Tibial nerve (tissue), 4 donors: ENCODE results near the gene MAN2B2. TPM values are rescaled to one million over a fixed set of nuclear protein-coding genes. Genes with fewer than 3 reads are reported as not detected.

Experiments
- DNase-seq, 2 donors: peaks; one replicate each; pipeline ENCODE4 v3.0.0-alpha.2; 2019; ENCODE audit warnings: low spot score in 2 of 2
- H3K27ac ChIP-seq, 4 donors: fragments of 200-600 bp; sonication (generic) in 3 of 4; one replicate each; pipeline ENCODE4 v1.5.1; 2017 to 2019; ENCODE audit warnings: mild to moderate bottlenecking in 1 of 4
- H3K27me3 ChIP-seq, 2 donors: fragments of 200-600 bp; sonication (generic) in 1 of 2; one replicate each; pipeline versions ENCODE4 v1.5.1 to v1.6.0; 2017 to 2019
- H3K36me3 ChIP-seq, 3 donors: fragments of 200-600 bp; sonication (generic); one replicate each; pipeline ENCODE4 v1.5.1; 2018 to 2019
- H3K4me1 ChIP-seq, 4 donors: fragments of 200-600 bp; sonication (generic) in 3 of 4; one replicate each; pipeline ENCODE4 v1.5.1; 2017 to 2019
- H3K4me3 ChIP-seq, 4 donors: fragments of 200-600 bp; sonication (generic) in 3 of 4; one replicate each; pipeline ENCODE4 v1.5.1; 2017 to 2019; ENCODE audit warnings: mild to moderate bottlenecking in 1 of 4, moderate library complexity in 1 of 4
- H3K9me3 ChIP-seq, 4 donors: fragments of 200-600 bp; sonication (generic) in 3 of 4; one replicate each; pipeline ENCODE4 v1.5.1; 2017 to 2019
- CTCF ChIP-seq, 5 experiments: fragments of 200-600 bp in 3 of 5; fragments of 450-650 bp in 2 of 5; sonication (generic) in 3 of 5; IDR thresholded peaks; one replicate each; pipeline ENCODE4 v1.5.1; 2016 to 2019; ENCODE audit warnings: antibody characterized with exemption in 5 of 5, mild to moderate bottlenecking in 3 of 5, moderate library complexity in 2 of 5
- EP300 ChIP-seq, 2 donors: sonication (generic); formaldehyde crosslinking; IDR thresholded peaks; one replicate each; pipeline ENCODE4 v1.6.1; 2017; ENCODE audit warnings: antibody characterized with exemption in 2 of 2, mild to moderate bottlenecking in 1 of 2
- POLR2A ChIP-seq, 2 donors: fragments of 450-650 bp; IDR thresholded peaks; one replicate each; pipeline ENCODE4 v1.6.1; 2017; ENCODE audit warnings: antibody characterized with exemption in 2 of 2, mild to moderate bottlenecking in 2 of 2, moderate library complexity in 2 of 2
- WGBS, 2 donors: methylation state at CpG; one replicate each; pipeline ENCODE4 v1.1.5; 2018; 5-methylcytosine and 5-hydroxymethylcytosine counted together
- total RNA-seq, 4 donors: library from RNA; depleted of rRNA; stranded (reverse); fragments of >200 nt; gene quantifications; one replicate each; pipeline ENCODE4 v1.1.0, GENCODE V29; 2016

Gene MAN2B2
- total RNA-seq, 4 donors from 2014 or later: 33.0 to 66.3 (median 44.6) TPM

DNA sequence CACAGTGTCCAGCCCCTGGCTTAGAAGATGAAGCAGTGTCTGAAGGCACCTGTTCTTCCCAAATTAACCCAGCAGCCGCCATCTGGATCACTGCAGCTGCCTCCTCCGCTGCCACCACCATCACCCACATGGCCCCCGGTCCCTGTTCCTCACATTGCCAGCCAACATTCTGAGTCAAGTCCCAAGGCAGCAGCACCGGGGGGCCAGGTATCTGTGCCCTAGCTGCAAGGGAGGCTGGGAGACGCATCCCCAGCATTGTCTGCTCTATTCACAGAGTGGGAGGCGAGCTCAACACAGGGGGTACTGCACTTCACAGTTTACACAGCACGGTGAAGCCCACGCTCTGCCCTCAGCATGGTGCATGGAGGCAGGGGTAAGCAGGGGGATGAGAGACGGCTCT, 42.3 kb upstream of the MAN2B2 start:
- peaks cover 0 to 8% (median 0%) of the 10 kb centered on the region in 4 donors for H3K9me3 ChIP-seq
- no peak overlapping the region for H3K4me3 ChIP-seq
- no peak for DNase-seq
- no peaks in the 10 kb centered on the region for H3K4me1 ChIP-seq
- WGBS, 2 donors: 81 to 89% methylated on average over 9 of the region's 9 CpGs
- no peak for TF ChIP-seq POLR2A (IDR thresholded peaks at IDR 0.05)
- TF ChIP-seq EP300 (IDR thresholded peaks at IDR 0.05): no peak
- no peak for TF ChIP-seq CTCF (IDR thresholded peaks at IDR 0.05)
- H3K27me3 ChIP-seq: no peaks in the 10 kb centered on the region
- H3K36me3 ChIP-seq: no peaks in the 10 kb centered on the region
- H3K27ac ChIP-seq: no peak overlapping the region

- TF ChIP-seq POLR2A (IDR thresholded peaks at IDR 0.05) (no peak), EP300 (IDR thresholded peaks at IDR 0.05) (no peak), CTCF (IDR thresholded peaks at IDR 0.05) (no peak)
- Histone ChIP-seq H3K4me1 (no peaks in the 10 kb centered on the region), H3K27ac (no peak overlapping the region), H3K4me3 (no peak overlapping the region), H3K36me3 (no peaks in the 10 kb centered on the region), H3K27me3 (peaks cover 0 to 5% of the 10 kb centered on the region in 2 donors), H3K9me3 (peaks cover 0 to 8% (median 0%) of the 10 kb centered on the region in 4 donors)
- DNase-seq: no peak
- WGBS, 2 donors: 93 to 94% methylated on average over 1 of the region's 1 CpG
Observed at GRCh38 chr4:6534050-6534449, 40.9 kb upstream of the MAN2B2 start.

DNA sequence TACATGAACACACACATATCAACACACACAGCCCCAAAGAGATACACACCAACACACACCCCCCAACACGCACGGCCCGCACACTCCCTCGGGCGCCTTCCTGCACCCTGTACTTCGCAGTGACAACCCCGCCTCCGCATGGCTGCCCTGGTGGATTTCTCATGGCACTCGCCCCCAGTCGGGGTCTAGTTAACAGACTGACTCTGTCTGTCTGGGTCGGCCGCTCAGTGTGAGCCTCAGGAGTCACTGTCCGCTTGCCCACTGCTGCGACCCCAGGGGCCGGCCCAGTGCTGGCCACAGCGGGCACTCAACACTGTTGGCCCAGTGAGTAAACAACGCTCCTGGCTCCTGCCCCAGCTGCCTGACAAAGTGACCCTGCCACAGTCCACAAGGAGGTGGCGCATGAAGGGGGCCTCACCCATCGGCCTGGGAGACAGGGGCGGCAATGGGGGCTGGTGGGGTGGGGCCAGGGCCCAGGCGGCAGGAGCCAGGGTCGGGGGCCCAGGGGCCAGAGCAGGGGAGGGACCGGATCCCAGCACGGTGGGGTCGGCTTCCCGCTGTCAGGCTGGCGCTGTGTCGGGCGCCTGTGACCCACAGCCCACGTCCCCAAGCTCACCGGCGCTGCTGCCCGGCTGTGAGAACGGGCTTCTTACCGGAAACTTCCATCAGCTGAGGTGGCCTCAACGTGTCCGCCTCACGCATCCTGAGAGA, 40.2 kb upstream of the MAN2B2 start:
- no peaks in the 10 kb centered on the region for H3K4me1 ChIP-seq
- no peak overlapping the region for H3K4me3 ChIP-seq
- no peak overlapping the region for H3K27ac ChIP-seq
- DNase-seq: no peak
- WGBS, 2 donors: 91 to 92% methylated on average over 23 to 35 of the region's 38 CpGs
- no peak for TF ChIP-seq CTCF (IDR thresholded peaks at IDR 0.05)
- TF ChIP-seq EP300 (IDR thresholded peaks at IDR 0.05): no peak
- no peak for TF ChIP-seq POLR2A (IDR thresholded peaks at IDR 0.05)
- no peaks in the 10 kb centered on the region for H3K36me3 ChIP-seq
- H3K27me3 ChIP-seq: peaks cover 0 to 8% of the 10 kb centered on the region in 2 donors
- H3K9me3 ChIP-seq: peaks cover 0 to 8% (median 0%) of the 10 kb centered on the region in 4 donors

DNA sequence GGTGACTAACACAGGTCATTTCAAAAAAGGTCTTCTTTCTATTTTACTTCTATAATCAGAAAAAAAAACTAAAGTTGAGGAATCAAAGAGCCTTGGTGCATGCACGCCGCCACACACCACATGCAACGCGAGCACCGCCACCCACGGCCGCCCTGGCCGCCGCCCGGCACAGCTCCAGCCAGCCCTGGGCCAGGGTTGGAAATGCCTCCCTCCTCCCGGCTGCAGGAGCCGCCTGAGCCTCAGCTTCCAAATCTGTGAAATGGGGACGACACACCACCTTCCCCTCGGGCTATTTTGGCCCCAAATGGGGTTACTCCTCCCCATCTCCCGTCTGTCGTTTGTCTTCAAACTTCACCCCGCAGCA, 39.7 kb upstream of the MAN2B2 start:
- H3K27me3 ChIP-seq: peaks cover 0 to 10% of the 10 kb centered on the region in 2 donors

More for the DNA sequence above, 39.7 kb upstream of the MAN2B2 start:
- Histone ChIP-seq H3K4me3 (no peak overlapping the region), H3K4me1 (no peaks in the 10 kb centered on the region), H3K36me3 (no peaks in the 10 kb centered on the region), H3K27ac (no peak overlapping the region), H3K9me3 (peaks cover 0 to 11% (median 0%) of the 10 kb centered on the region in 4 donors)
- no peak for TF ChIP-seq EP300 (IDR thresholded peaks at IDR 0.05)
- no peak for TF ChIP-seq CTCF (IDR thresholded peaks at IDR 0.05)
- TF ChIP-seq POLR2A (IDR thresholded peaks at IDR 0.05): no peak
- WGBS, 2 donors: 83 to 92% methylated on average over 17 of the region's 17 CpGs
- no peak for DNase-seq
